Activated naive CD4-positive, alpha-beta T cell treated with anti-CD3 and anti-CD28 coated beads for 36 hours (primary cell): ENCODE data around the gene HNRNPM. TPM values are rescaled to one million over a fixed set of nuclear protein-coding genes. Genes with fewer than 3 reads are reported as not detected.
"Not testable (repeated sequence)": the region's sequence is repeated elsewhere in the genome, so short reads cannot be mapped to it uniquely, and the experiment has no call there.

Experiments used
- CTCF ChIA-PET: fragments of 350-600 bp; sonication (Branson Sonifier 250); formaldehyde crosslinking; loops from one replicate; lab custom pipeline; 2021; ENCODE audit warnings: antibody characterized with exemption; lab: Charles Lee
- DNase-seq: peaks from one replicate; pipeline ENCODE4 v3.0.0-alpha.2; 2020
- H3K27ac Mint-ChIP-seq: one replicate; pipeline ENCODE4 v1.8.0; 2021; ENCODE audit warnings: mild to moderate bottlenecking, mixed read lengths
- H3K27me3 Mint-ChIP-seq: one replicate; pipeline ENCODE4 v1.8.0; 2021; ENCODE audit warnings: low read depth, mixed read lengths
- H3K36me3 Mint-ChIP-seq: one replicate; pipeline ENCODE4 v1.8.0; 2021; ENCODE audit warnings: low read depth, mixed read lengths
- H3K4me1 Mint-ChIP-seq: one replicate; pipeline ENCODE4 v1.8.0; 2021; ENCODE audit warnings: low read depth, mixed read lengths
- H3K4me3 Mint-ChIP-seq: one replicate; pipeline ENCODE4 v1.8.0; 2021; ENCODE audit warnings: mild to moderate bottlenecking, moderate library complexity, mixed read lengths
- H3K9me3 Mint-ChIP-seq: one replicate; pipeline ENCODE4 v1.8.0; 2021; ENCODE audit warnings: mixed read lengths
- intact Hi-C: fragments of 100-400 bp; cut with micrococcal nuclease; formaldehyde crosslinking; loops from one replicate; pipeline ENCODE4 v1.15.1; 2023
- total RNA-seq, 2 experiments: library from RNA; stranded (reverse); gene quantifications; one replicate each; pipeline ENCODE4 v1.2.3, GENCODE V29; 2021

Gene HNRNPM
- total RNA-seq, 2 experiments from 2014 or later, result 151 to 169 TPM

DNA sequence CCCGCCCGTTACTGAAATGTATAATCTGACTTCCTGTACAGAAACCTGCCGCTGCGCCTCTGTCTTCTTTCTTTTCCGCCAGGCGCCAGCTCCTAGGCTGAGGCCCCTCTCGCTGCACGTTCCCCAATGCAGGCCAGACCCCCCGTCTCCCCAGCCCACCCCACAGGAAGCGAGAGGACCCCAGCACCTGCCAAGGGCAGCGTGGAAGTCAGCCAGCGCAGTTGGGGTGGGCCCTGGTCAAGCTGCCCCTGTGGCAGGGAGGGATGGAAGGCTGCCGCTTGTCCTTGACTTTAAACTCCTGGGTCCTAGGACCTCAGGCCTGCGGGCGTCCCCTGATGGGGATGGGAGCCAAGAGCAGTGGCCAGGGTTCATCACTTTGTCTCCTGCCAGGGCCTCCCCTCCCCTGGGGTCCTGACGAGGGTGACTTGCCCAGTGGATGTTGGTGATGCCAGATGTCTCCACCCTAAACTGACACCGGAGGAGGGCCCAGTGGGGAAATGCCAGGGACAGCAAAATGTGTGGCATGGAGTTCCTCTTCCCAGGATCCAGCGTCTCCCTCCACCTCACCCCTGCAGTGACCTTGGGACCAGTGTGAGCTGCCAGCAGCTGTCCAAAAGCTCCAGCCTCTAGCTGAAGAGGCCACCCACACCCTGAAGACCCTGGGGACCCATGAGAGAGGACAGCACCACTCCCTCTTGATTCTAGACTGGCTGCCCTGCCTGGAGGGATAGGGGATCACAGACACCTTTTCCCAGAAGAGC is 40.2 kb upstream of the HNRNPM start:
- CTCF ChIA-PET, result interaction anchor here (1.1 kb wide), 1 partner anchor 9 kb away, joined by 3 read pairs; no protein-coding TSS in a partner anchor
- intact Hi-C loops, result no loop called here
- Mint-ChIP-seq H3K27me3 (no peaks in the 10 kb centered on the region), H3K36me3 (peaks cover 7% of the 10 kb centered on the region), H3K9me3 (no peaks in the 10 kb centered on the region), H3K4me1 (no peaks in the 10 kb centered on the region), H3K4me3 (no peak overlapping the region), H3K27ac (no peak overlapping the region)
- DNase-seq, result no peak

- H3K9me3 Mint-ChIP-seq, H3K27me3 Mint-ChIP-seq, H3K4me1 Mint-ChIP-seq, H3K27ac Mint-ChIP-seq, intact Hi-C loops, H3K36me3 Mint-ChIP-seq, DNase-seq, H3K4me3 Mint-ChIP-seq: not testable (repeated sequence)
- CTCF ChIA-PET, result interaction anchor here (0.6 to 4.9 kb wide), 3 partner anchors 57 to 181 kb away, joined by 3 to 21 read pairs (median 5); no protein-coding TSS in a partner anchor
These were observed 34.1 kb upstream of the HNRNPM start for GRCh38 chr19:8410718-8411117.

DNA sequence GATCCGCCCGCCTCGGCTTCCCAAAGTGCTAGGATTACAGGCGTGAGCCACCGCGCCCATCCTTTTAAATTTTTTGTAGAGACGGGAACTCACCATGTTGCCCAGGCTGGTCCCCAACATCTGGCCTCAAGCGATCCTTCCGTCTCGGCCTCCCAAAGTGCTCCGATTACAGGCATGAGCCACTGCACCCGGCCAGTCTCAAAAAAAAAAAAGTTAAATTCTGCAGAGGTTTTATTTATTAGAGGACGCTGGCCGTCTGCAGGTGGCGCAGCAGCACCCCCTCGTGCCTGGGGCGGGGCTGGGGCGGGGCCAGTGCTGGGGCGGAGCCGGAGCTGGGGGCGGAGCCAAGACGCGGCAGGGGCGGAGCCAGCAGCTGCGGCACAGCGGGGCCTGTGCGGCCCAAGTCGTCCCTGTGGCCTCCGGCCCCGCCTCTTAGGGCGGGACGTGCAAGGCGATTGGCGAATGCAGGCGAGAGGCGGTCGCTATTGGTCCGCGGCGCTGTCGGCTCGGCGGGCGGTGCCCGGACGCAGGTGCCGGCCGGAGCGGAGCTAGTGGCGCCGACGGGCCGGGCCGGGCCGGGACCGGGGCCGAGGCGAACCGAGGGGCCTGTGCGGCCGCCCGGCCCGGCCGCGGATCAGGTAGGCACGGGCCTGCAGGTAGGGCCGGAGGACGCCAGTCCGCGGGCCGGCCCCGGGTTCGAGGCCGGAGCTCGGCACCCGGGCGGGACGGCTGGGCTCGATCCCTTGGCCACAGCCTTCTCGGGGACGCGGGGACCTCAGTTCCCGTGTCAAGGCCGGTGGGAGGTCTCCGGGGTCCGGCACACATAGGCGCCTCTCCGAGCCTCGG is 31.8 kb upstream of the HNRNPM start, which contains the start of gene MARCHF2:
TSS of gene MARCHF2 (plus strand) at position 523 of the 846 bp plus-strand sequence. CDS start 8,536 bp downstream, outside the sequence.
- H3K36me3 Mint-ChIP-seq, result no peaks in the 10 kb centered on the region
- intact Hi-C loops, result loop anchor here (1.0 to 2.0 kb wide), 6 partner anchors 23 to 165 kb away; partner anchors contain the start of genes HNRNPM and RAB11B
- H3K4me1 Mint-ChIP-seq, result peaks cover 5% of the 10 kb centered on the region
- no peak within 1 kb of the TSS for H3K27ac Mint-ChIP-seq
- H3K9me3 Mint-ChIP-seq, result no peaks in the 10 kb centered on the region
- no peaks in the 10 kb centered on the region for H3K27me3 Mint-ChIP-seq
- H3K4me3 Mint-ChIP-seq, result peak within 1 kb of the TSS; percentile 56
- DNase-seq, result peak; percentile 95
- CTCF ChIA-PET, result interaction anchor here (0.6 to 4.9 kb wide), 18 partner anchors 8 to 168 kb away, joined by 3 to 21 read pairs (median 4); partner anchors contain the start of genes HNRNPM and MYO1F

DNA sequence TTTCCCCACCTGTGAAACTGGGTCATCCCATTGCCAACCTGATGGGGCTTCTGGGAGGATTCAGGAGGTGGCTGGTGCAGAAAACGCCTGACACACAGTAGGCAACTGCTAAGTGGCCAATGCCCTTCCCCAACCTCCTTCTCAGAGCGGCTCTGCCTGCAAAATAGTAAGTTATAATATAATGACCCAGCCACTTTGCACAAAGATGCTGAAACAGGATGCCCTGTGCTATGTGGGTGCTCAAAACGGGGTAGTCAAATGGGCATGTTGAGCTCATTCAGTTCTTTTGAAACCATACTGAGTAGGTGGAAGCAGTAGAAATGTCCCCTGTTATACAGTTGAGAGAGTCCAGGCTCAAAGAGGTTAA is 31.2 kb upstream of the HNRNPM start:
- intact Hi-C loops, result loop anchor here (1.0 to 2.0 kb wide), 6 partner anchors 23 to 165 kb away; partner anchors contain the start of genes HNRNPM and RAB11B
- no peak overlapping the region for H3K27ac Mint-ChIP-seq
- no peaks in the 10 kb centered on the region for H3K36me3 Mint-ChIP-seq
- CTCF ChIA-PET, result interaction anchor here (0.8 to 4.9 kb wide), 10 partner anchors 8 to 164 kb away, joined by 3 to 21 read pairs (median 4); partner anchors contain the start of genes HNRNPM and MYO1F
- no peaks in the 10 kb centered on the region for H3K27me3 Mint-ChIP-seq
- H3K4me3 Mint-ChIP-seq, result peak overlapping the region; percentile 41
- peaks cover 5% of the 10 kb centered on the region for H3K4me1 Mint-ChIP-seq
- no peak for DNase-seq
- no peaks in the 10 kb centered on the region for H3K9me3 Mint-ChIP-seq

DNA sequence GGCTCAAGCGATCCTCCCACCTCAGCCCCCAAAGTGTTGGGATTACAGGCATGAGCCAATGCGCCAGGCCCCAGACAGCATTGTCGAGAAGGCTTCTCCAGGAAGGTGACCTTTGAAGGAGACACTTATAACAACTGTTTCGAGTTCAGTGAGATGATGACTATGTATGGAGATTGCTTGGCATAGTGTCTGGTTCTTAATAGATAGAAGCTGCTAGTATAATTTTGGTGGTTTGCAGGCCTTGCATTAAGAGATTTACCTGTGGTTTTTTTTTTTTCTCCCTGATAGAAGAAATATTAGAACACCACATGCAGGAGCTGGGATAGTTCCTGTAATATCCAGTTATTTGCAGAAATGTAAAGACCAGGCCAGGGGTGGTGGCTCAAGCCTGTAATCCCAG is 28.0 kb upstream of the HNRNPM start:
- H3K4me3 Mint-ChIP-seq, result no peak overlapping the region
- H3K27me3 Mint-ChIP-seq, result no peaks in the 10 kb centered on the region
- DNase-seq, result no peak
- intact Hi-C loops, result no loop called here
- H3K4me1 Mint-ChIP-seq, result peaks cover 5% of the 10 kb centered on the region
- H3K27ac Mint-ChIP-seq, result no peak overlapping the region
- no peaks in the 10 kb centered on the region for H3K36me3 Mint-ChIP-seq
- no peaks in the 10 kb centered on the region for H3K9me3 Mint-ChIP-seq
- CTCF ChIA-PET, result interaction anchor here (1.4 kb wide), 1 partner anchor 89 kb away, joined by 5 read pairs; no protein-coding TSS in a partner anchor

DNA sequence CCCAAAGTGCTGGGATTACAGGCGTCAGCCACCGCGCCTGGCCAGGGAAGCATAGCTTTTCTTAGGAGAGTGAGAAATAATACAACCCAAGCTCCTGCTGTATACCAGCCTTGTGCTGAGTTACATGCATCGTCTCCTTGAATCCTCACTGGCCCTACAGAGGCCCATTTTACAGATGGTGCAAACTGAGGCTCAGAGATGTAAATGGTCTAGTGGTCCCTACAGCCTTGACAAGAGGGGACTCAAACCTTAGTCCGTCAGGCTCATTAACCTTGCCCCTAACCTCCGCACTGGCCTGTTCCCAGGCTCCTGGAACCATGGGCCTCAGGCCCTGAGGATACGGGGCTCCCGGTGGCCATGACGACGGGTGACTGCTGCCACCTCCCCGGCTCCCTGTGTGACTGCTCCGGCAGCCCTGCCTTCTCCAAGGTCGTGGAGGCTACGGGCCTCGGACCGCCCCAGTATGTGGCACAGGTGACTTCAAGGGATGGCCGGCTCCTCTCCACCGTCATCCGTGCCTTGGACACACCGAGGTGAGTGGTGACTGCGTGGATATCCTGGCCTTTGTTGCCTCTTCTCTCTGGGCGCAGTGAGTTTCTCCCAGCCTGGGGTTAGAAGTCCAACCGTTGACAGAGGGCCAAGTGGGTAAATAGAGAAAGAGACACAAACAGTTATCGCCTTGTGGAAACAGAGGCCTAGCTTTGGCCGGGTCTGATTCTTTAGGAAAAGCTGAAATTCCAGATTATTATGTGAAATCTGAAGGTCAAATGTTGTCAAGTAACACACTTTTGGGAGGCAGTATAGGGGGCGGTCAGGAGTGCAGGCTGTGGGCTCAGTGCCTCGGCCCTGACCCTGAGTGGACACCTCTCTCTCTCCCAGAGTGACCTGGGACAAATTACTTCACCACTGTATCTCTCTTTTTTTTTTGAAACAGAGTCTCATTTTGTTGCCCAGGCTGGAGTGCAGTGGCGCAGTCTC is 23.0 kb upstream of the HNRNPM start:
- H3K9me3 Mint-ChIP-seq, result no peaks in the 10 kb centered on the region
- intact Hi-C loops, result no loop called here
- DNase-seq, result no peak
- CTCF ChIA-PET, result interaction anchor here (1.1 to 1.2 kb wide), 2 partner anchors 65 to 157 kb away, joined by 3 read pairs; no protein-coding TSS in a partner anchor
- H3K27ac Mint-ChIP-seq, result no peak overlapping the region
- H3K4me3 Mint-ChIP-seq, result no peak overlapping the region
- H3K36me3 Mint-ChIP-seq, result peaks cover 6% of the 10 kb centered on the region
- no peaks in the 10 kb centered on the region for H3K27me3 Mint-ChIP-seq
- no peaks in the 10 kb centered on the region for H3K4me1 Mint-ChIP-seq

DNA sequence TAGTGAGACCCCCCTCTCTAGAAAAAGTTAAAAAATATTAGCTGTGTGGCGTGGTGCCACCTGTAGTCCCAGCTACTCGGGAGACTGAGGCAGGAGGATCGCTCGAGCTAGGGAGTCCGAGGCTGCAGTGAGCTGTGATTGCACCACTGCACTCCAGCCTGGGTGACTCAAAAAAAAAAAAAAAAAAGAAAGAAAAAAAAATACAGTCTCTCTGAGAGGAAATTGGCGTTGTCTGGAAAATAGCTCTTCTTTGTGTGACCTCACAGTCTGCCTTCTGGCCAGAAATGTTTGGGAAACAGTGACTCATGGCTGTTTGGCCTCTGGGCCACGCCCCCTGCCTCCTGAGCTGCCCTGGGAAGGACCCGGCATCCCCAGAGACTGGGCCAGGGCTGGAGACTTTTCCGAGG is 21.0 kb upstream of the HNRNPM start:
- H3K36me3 Mint-ChIP-seq, result peaks cover 6% of the 10 kb centered on the region

DNA sequence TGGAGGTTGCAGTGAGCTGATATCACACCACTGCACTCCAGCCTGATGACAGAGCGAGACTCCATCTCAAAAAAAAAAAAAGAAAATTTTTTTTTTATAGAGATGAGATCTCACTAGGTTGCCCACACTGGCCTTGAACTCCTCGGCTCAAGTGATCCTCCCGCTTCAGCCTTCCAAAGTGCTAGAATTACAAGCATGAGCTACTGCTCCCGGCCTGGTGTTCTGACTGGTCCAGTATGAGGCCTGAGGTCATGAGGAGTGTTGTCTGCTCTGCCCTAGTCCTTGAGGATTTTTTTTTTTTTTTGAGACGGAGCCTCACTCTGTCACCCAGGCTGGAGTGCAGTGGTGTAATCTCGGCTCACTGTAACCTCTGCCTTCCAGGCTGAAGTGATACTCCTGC is 19.4 kb upstream of the HNRNPM start:
- not testable (repeated sequence) for H3K9me3 Mint-ChIP-seq

More for the DNA sequence above, 21.0 kb upstream of the HNRNPM start:
- no peaks in the 10 kb centered on the region for H3K4me1 Mint-ChIP-seq
- H3K27ac Mint-ChIP-seq, result no peak overlapping the region
- H3K27me3 Mint-ChIP-seq, result no peaks in the 10 kb centered on the region
- H3K4me3 Mint-ChIP-seq, result no peak overlapping the region
- no peaks in the 10 kb centered on the region for H3K9me3 Mint-ChIP-seq
- intact Hi-C loops, result no loop called here
- DNase-seq, result no peak
- CTCF ChIA-PET, result no interaction called here

GRCh38 chr19:8426283-8426682 is 18.5 kb upstream of the HNRNPM start:
- Mint-ChIP-seq H3K4me3 (no peak overlapping the region), H3K27me3 (no peaks in the 10 kb centered on the region), H3K9me3 (no peaks in the 10 kb centered on the region), H3K27ac (no peak overlapping the region), H3K4me1 (no peaks in the 10 kb centered on the region), H3K36me3 (peaks cover 6% of the 10 kb centered on the region)
- no peak for DNase-seq
- CTCF ChIA-PET, result interaction anchor here (1.2 kb wide), 1 partner anchor 13 kb away, joined by 3 read pairs; the partner anchor contains the start of gene MARCHF2
- intact Hi-C loops, result no loop called here

More for the DNA sequence above, 19.4 kb upstream of the HNRNPM start:
- H3K36me3 Mint-ChIP-seq, H3K27ac Mint-ChIP-seq, H3K4me1 Mint-ChIP-seq, DNase-seq, H3K27me3 Mint-ChIP-seq, H3K4me3 Mint-ChIP-seq, intact Hi-C loops: not testable (repeated sequence)
- CTCF ChIA-PET, result interaction anchor here (0.6 to 0.7 kb wide), 2 partner anchors 60 to 152 kb away, joined by 3 to 7 read pairs; partner anchors contain the start of gene MYO1F

DNA sequence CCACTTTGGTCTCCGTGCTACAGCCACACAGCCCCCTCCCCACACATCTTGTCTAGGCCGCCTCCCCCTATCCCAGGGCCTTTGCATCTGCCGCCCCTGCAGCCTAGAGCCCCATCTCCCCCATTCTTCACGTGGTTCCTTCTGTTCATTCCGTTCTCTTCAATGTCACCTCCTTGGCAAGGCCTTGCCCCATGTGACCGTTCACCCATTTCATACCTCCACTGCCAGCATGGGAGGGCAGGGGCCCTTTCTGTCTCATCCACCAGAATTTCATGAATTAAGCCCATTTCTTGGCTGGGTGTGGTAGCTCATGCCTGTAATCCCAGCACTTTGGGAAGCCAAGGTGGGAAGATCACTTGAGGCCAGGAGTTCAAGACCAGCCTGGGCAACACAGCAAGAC is 15.7 kb upstream of the HNRNPM start:
- H3K27ac Mint-ChIP-seq, result no peak overlapping the region
- CTCF ChIA-PET, result no interaction called here
- H3K9me3 Mint-ChIP-seq, result no peaks in the 10 kb centered on the region
- H3K4me3 Mint-ChIP-seq, result no peak overlapping the region
- H3K4me1 Mint-ChIP-seq, result no peaks in the 10 kb centered on the region
- intact Hi-C loops, result no loop called here
- peaks cover 3% of the 10 kb centered on the region for H3K36me3 Mint-ChIP-seq
- no peaks in the 10 kb centered on the region for H3K27me3 Mint-ChIP-seq
- no peak for DNase-seq

DNA sequence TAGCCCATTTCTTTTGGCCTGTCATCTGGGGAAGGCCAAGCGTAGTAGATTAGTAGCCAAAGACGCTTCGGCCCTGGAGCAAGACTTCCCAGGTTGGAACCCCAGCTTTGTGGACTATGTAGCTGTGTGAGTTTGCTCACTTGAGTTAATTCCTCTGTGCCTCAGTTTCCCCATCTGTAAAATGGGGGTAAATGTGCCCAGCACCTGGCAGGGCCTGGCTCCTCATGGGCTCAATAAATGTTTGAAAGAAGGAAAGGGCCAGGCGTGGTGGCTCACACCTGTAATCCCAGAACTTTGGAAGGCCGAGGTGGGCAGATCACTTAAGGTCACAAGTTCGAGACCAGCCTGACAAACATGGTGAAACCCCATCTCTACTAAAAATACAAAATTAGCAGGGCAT is 14.9 kb upstream of the HNRNPM start:
- intact Hi-C loops, result no loop called here
- Mint-ChIP-seq H3K27me3 (no peaks in the 10 kb centered on the region), H3K9me3 (no peaks in the 10 kb centered on the region), H3K36me3 (no peaks in the 10 kb centered on the region), H3K4me3 (no peak overlapping the region), H3K4me1 (no peaks in the 10 kb centered on the region), H3K27ac (no peak overlapping the region)
- CTCF ChIA-PET, result interaction anchor here (0.7 kb wide), 1 partner anchor 17 kb away, joined by 4 read pairs; no protein-coding TSS in a partner anchor
- no peak for DNase-seq
